ENCODE results near the gene TTLL3. TPM values are rescaled to one million over a fixed set of nuclear protein-coding genes. Genes with fewer than 3 reads are reported as not detected.
"Not testable (repeated sequence)": the region's sequence is repeated elsewhere in the genome, so short reads cannot be mapped to it uniquely, and the experiment has no call there.

TTLL3 gene
- polyA plus RNA-seq, 1 donor from 2014 or later, result 47.6 TPM

DNA sequence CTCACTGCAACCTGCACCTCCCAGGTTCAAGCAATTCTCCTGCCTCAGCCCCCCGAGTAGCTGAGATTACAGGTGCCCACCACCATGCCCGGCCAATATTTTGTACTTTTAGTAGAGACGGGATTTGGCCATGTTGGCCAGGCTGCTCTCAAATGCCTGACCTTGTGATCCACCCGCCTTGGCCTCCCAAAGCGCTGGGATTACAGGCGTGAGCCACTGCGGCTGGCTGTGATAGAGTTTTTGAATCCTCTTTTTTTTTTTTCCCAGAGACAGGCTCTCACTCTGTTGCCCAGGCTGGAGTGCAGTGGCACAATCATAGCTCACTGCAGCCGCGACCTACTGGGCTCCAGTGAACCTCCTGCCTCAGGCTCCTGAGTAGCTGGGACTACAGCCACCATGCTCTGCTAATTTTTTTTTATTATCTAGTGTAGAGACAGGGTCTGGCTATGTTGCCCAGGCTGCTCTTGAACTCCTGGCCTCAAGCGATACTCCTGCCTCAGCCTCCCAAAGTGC lies 55.1 kb downstream of the TTLL3 start:
- not testable (repeated sequence) for H3K4me2 ChIP-seq (ENCODE audit: low read length); H3K27me3 ChIP-seq (ENCODE audit: insufficient read depth, low read depth, low read length); H4K20me1 ChIP-seq (ENCODE audit: insufficient read depth); H3K27ac ChIP-seq (ENCODE audit: low read length); H3K9ac ChIP-seq (ENCODE audit: low read length); H3K4me3 ChIP-seq (ENCODE audit: low read length); H3K36me3 ChIP-seq (ENCODE audit: insufficient read depth, low read length); H3K79me2 ChIP-seq (replicated peaks; ENCODE audit: insufficient read depth, low read length); H3F3A ChIP-seq (ENCODE audit: insufficient read depth, low read length, poor library complexity, severe bottlenecking); H3K9me2 ChIP-seq (ENCODE audit: insufficient read depth, low read length); H2AFZ ChIP-seq (ENCODE audit: low read depth, low read length); H3K9me3 ChIP-seq (ENCODE audit: low read length)

DNA sequence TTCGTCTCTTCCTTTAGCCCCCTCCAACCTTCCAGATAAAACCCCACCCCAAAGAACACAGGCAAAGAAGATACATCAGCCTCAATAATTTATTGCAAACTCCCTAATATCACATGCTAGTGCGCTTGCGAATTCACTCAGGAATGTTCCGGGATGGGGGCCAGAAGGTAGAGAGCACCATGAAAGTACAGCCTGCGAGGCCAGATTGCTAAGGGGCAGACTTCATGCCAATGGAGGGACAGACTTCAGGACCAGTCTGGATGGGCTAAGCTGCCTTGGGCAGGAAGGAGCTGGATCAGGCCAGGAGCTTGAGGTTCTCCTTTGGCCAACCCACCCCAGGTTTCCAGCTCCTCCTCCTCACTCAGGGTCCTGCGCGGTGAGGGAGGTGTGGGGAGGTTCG lies 56.6 kb downstream of the TTLL3 start:
- no peak for TF ChIP-seq SMC3 (conservative IDR thresholded peaks at IDR 0.05; ENCODE audit: poor library complexity)
- no peak overlapping the region for H2AFZ ChIP-seq (ENCODE audit: low read depth, low read length)
- H3K27ac ChIP-seq (ENCODE audit: low read length), result no peak overlapping the region
- H4K20me1 ChIP-seq (ENCODE audit: insufficient read depth), result no peaks in the 10 kb centered on the region
- H3K4me3 ChIP-seq (ENCODE audit: low read length), result no peak overlapping the region
- no peaks in the 10 kb centered on the region for H3K36me3 ChIP-seq (ENCODE audit: insufficient read depth, low read length)
- H3K9me3 ChIP-seq (ENCODE audit: low read length), result no peaks in the 10 kb centered on the region
- no peaks in the 10 kb centered on the region for H3K27me3 ChIP-seq (ENCODE audit: insufficient read depth, low read depth, low read length)
- H3K4me2 ChIP-seq (ENCODE audit: low read length), result no peak overlapping the region
- H3F3A ChIP-seq (ENCODE audit: insufficient read depth, low read length, poor library complexity, severe bottlenecking), result no peaks in the 10 kb centered on the region
- no peaks in the 10 kb centered on the region for H3K9me2 ChIP-seq (ENCODE audit: insufficient read depth, low read length)
- H3K9ac ChIP-seq (ENCODE audit: low read length), result no peak overlapping the region
- H3K79me2 ChIP-seq (replicated peaks; ENCODE audit: insufficient read depth, low read length), result no peaks in the 10 kb centered on the region

DNA sequence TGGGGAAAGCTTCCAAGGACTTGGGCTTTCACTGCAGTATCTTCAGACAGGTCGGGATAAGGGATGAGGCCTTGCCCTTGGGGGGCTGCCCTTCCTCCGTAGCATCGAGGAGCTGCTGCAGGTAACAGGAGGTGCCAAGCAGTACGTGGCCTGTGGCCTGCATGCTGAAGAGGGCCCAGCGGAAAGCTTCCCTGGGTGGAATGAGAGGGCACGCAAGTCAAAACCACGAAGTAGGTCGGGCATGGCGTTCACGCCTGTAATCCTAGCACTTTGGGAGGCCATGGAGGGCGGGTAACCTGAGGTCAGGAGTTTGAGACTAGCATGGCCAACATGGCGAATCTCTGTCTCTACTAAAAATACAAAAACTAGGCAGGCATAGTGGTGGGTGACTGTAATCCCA lies 57.0 kb downstream of the TTLL3 start:
- Histone ChIP-seq H4K20me1 (ENCODE audit: insufficient read depth) (no peaks in the 10 kb centered on the region), H3K27ac (ENCODE audit: low read length) (no peak overlapping the region), H3K9me3 (ENCODE audit: low read length) (no peaks in the 10 kb centered on the region), H3K27me3 (ENCODE audit: insufficient read depth, low read depth, low read length) (no peaks in the 10 kb centered on the region), H3K4me3 (ENCODE audit: low read length) (no peak overlapping the region), H3K79me2 (replicated peaks; ENCODE audit: insufficient read depth, low read length) (no peaks in the 10 kb centered on the region), H3K36me3 (ENCODE audit: insufficient read depth, low read length) (no peaks in the 10 kb centered on the region), H3K9ac (ENCODE audit: low read length) (no peak overlapping the region), H3F3A (ENCODE audit: insufficient read depth, low read length, poor library complexity, severe bottlenecking) (no peaks in the 10 kb centered on the region), H2AFZ (ENCODE audit: low read depth, low read length) (no peak overlapping the region), H3K4me2 (ENCODE audit: low read length) (no peak overlapping the region), H3K9me2 (ENCODE audit: insufficient read depth, low read length) (no peaks in the 10 kb centered on the region)
- TF ChIP-seq MXI1 (conservative IDR thresholded peaks at IDR 0.05; ENCODE audit: poor library complexity, severe bottlenecking) (no peak), POLR2AphosphoS5 (IDR thresholded peaks at IDR 0.05) (no peak), TAF1 (IDR thresholded peaks at IDR 0.05; ENCODE audit: low read depth) (no peak), EZH2 (IDR thresholded peaks at IDR 0.05; ENCODE audit: borderline replicate concordance, insufficient read depth, low read length, poor library complexity, severe bottlenecking) (no peak), SMC3 (conservative IDR thresholded peaks at IDR 0.05; ENCODE audit: poor library complexity) (no peak), EP300 (conservative IDR thresholded peaks at IDR 0.05; ENCODE audit: poor library complexity, severe bottlenecking) (no peak), RAD21 (conservative IDR thresholded peaks at IDR 0.05) (no peak)
- TF ChIP-seq, protein P1, sequence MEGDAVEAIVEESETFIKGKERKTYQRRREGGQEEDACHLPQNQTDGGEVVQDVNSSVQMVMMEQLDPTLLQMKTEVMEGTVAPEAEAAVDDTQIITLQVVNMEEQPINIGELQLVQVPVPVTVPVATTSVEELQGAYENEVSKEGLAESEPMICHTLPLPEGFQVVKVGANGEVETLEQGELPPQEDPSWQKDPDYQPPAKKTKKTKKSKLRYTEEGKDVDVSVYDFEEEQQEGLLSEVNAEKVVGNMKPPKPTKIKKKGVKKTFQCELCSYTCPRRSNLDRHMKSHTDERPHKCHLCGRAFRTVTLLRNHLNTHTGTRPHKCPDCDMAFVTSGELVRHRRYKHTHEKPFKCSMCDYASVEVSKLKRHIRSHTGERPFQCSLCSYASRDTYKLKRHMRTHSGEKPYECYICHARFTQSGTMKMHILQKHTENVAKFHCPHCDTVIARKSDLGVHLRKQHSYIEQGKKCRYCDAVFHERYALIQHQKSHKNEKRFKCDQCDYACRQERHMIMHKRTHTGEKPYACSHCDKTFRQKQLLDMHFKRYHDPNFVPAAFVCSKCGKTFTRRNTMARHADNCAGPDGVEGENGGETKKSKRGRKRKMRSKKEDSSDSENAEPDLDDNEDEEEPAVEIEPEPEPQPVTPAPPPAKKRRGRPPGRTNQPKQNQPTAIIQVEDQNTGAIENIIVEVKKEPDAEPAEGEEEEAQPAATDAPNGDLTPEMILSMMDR (IDR thresholded peaks at IDR 0.05; ENCODE audit: poor library complexity, severe bottlenecking), result no peak
- TF ChIP-seq, protein P2, sequence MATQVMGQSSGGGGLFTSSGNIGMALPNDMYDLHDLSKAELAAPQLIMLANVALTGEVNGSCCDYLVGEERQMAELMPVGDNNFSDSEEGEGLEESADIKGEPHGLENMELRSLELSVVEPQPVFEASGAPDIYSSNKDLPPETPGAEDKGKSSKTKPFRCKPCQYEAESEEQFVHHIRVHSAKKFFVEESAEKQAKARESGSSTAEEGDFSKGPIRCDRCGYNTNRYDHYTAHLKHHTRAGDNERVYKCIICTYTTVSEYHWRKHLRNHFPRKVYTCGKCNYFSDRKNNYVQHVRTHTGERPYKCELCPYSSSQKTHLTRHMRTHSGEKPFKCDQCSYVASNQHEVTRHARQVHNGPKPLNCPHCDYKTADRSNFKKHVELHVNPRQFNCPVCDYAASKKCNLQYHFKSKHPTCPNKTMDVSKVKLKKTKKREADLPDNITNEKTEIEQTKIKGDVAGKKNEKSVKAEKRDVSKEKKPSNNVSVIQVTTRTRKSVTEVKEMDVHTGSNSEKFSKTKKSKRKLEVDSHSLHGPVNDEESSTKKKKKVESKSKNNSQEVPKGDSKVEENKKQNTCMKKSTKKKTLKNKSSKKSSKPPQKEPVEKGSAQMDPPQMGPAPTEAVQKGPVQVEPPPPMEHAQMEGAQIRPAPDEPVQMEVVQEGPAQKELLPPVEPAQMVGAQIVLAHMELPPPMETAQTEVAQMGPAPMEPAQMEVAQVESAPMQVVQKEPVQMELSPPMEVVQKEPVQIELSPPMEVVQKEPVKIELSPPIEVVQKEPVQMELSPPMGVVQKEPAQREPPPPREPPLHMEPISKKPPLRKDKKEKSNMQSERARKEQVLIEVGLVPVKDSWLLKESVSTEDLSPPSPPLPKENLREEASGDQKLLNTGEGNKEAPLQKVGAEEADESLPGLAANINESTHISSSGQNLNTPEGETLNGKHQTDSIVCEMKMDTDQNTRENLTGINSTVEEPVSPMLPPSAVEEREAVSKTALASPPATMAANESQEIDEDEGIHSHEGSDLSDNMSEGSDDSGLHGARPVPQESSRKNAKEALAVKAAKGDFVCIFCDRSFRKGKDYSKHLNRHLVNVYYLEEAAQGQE (IDR thresholded peaks at IDR 0.05; ENCODE audit: borderline replicate concordance), result no peak
